Liver (tissue), 9 donors: ENCODE measurements around the gene SPAG17. TPM values are rescaled to one million over a fixed set of nuclear protein-coding genes. Genes with fewer than 3 reads are reported as not detected.

Experiments used
- DNase-seq: peaks from one replicate; pipeline ENCODE4 v3.0.0-alpha.2; 2017; ENCODE audit warnings: low spot score
- H3K27ac ChIP-seq, 2 donors: one replicate each; pipeline ENCODE4 v1.7.0; 2013; ENCODE audit warnings: inconsistent platforms in 2 of 2, low read length in 2 of 2, control low read depth in 1 of 2, low read depth in 1 of 2, mild to moderate bottlenecking in 1 of 2
- H3K27me3 ChIP-seq, 4 donors: one replicate each; pipeline versions ENCODE4 v1.6.1 to v1.7.0; 2013; ENCODE audit warnings: low read length in 3 of 4, inconsistent platforms in 1 of 4, mild to moderate bottlenecking in 1 of 4, moderate library complexity in 1 of 4; ENCODE audit not compliant: control insufficient read depth in 4 of 4, insufficient read depth in 4 of 4
- H3K36me3 ChIP-seq, 4 donors: one replicate each; pipeline versions ENCODE4 v1.6.1 to v1.7.0; 2013; ENCODE audit warnings: low read length in 3 of 4, mild to moderate bottlenecking in 3 of 4, low read depth in 1 of 4, moderate library complexity in 1 of 4; ENCODE audit not compliant: control insufficient read depth in 4 of 4, insufficient read depth in 3 of 4
- H3K4me1 ChIP-seq, 4 donors: one replicate each; pipeline versions ENCODE4 v1.6.1 to v1.7.0; 2013; ENCODE audit warnings: low read length in 3 of 4, mild to moderate bottlenecking in 3 of 4, moderate library complexity in 1 of 4; ENCODE audit not compliant: control insufficient read depth in 4 of 4, insufficient read depth in 4 of 4
- H3K4me3 ChIP-seq, 3 donors: one replicate each; pipeline versions ENCODE4 v1.6.1 to v1.7.0; 2013; ENCODE audit warnings: low read length in 3 of 3, control low read depth in 1 of 3, low read depth in 1 of 3, mild to moderate bottlenecking in 1 of 3
- H3K9ac ChIP-seq, 2 donors: one replicate each; pipeline ENCODE4 v1.7.0; 2013; ENCODE audit warnings: low read length in 2 of 2, mild to moderate bottlenecking in 2 of 2, moderate library complexity in 2 of 2, control low read depth in 1 of 2, low read depth in 1 of 2
- H3K9me3 ChIP-seq, 4 donors: one replicate each; pipeline versions ENCODE4 v1.6.1 to v1.7.0; 2013; ENCODE audit warnings: low read length in 3 of 4; ENCODE audit not compliant: control insufficient read depth in 4 of 4
- EGR1 ChIP-seq, 2 donors: IDR thresholded peaks; 2 replicates each; pipeline ENCODE4 v1.6.1; 2016 to 2018; ENCODE audit warnings: antibody characterized with exemption in 2 of 2, low read depth in 2 of 2
- FOXA1 ChIP-seq: IDR thresholded peaks from 2 replicates; pipeline ENCODE4 v1.6.1; 2016; ENCODE audit warnings: antibody characterized with exemption
- FOXA2 ChIP-seq: IDR thresholded peaks from 2 replicates; pipeline ENCODE4 v1.6.1; 2016; ENCODE audit warnings: antibody characterized with exemption
- GABPA ChIP-seq, 2 donors: IDR thresholded peaks in 1 of 2; conservative IDR thresholded peaks in 1 of 2; 2 replicates each; pipeline ENCODE4 v1.6.1; 2016; ENCODE audit warnings: antibody characterized with exemption in 2 of 2, mild to moderate bottlenecking in 1 of 2, moderate library complexity in 1 of 2
- HNF4A ChIP-seq, 2 donors: conservative IDR thresholded peaks; 2 replicates each; pipeline ENCODE4 v1.6.1; 2016; ENCODE audit warnings: antibody characterized with exemption in 2 of 2, mild to moderate bottlenecking in 2 of 2
- HNF4G ChIP-seq: IDR thresholded peaks from 2 replicates; pipeline ENCODE4 v1.6.1; 2016; ENCODE audit warnings: antibody characterized with exemption
- JUND ChIP-seq, 2 donors: IDR thresholded peaks; 2 replicates each; pipeline ENCODE4 v1.6.1; 2016; ENCODE audit warnings: antibody characterized with exemption in 2 of 2
- NR2F2 ChIP-seq: IDR thresholded peaks from 2 replicates; pipeline ENCODE4 v1.6.1; 2016; ENCODE audit warnings: antibody characterized with exemption
- RAD21 ChIP-seq, 2 donors: IDR thresholded peaks; 2 replicates each; pipeline ENCODE4 v1.6.1; 2016; ENCODE audit warnings: antibody characterized with exemption in 2 of 2, mild to moderate bottlenecking in 2 of 2
- RXRA ChIP-seq, 2 donors: IDR thresholded peaks; 2 replicates each; pipeline ENCODE4 v1.6.1; 2017 to 2018; ENCODE audit warnings: antibody characterized with exemption in 2 of 2, mild to moderate bottlenecking in 1 of 2
- SP1 ChIP-seq: IDR thresholded peaks from 2 replicates; pipeline ENCODE4 v1.6.1; 2018; ENCODE audit warnings: antibody characterized with exemption, mild to moderate bottlenecking
- TAF1 ChIP-seq: conservative IDR thresholded peaks from 2 replicates; pipeline ENCODE4 v1.6.1; 2016; ENCODE audit warnings: antibody characterized with exemption, mild to moderate bottlenecking
- YY1 ChIP-seq: IDR thresholded peaks from 2 replicates; pipeline ENCODE4 v1.6.1; 2016; ENCODE audit warnings: antibody characterized with exemption, mild to moderate bottlenecking
- WGBS: extraction: QIAGEN DNeasy Blood & Tissue Kit; methylation state at CpG from one replicate; pipeline ENCODE4 v1.1.7; 2013; 5-methylcytosine and 5-hydroxymethylcytosine counted together
- polyA plus RNA-seq, 2 donors: library from polyadenylated mRNA; stranded (reverse) in 1 of 2; unstranded in 1 of 2; fragments of 200-250 nt in 1 of 2; fragments of >200 nt in 1 of 2; fragmentation: Nextera tagmentation in 1 of 2; extraction: Ambion mirVana in 1 of 2; gene quantifications; one replicate each; pipeline versions ENCODE4 v1.2.1 to v1.2.3, GENCODE V29; 2013 to 2015
- total RNA-seq, 2 donors: library from RNA; depleted of rRNA; stranded (reverse); fragments of >200 nt; gene quantifications; one replicate each; pipeline ENCODE4 v1.2.3, GENCODE V29; 2014
- TF ChIP-seq, protein P1 (sequence below): IDR thresholded peaks from 2 replicates; pipeline ENCODE4 v1.6.1; 2016; ENCODE audit warnings: antibody characterized with exemption
- TF ChIP-seq, protein P2 (sequence below): IDR thresholded peaks from 2 replicates; pipeline ENCODE4 v1.6.1; 2016; ENCODE audit warnings: antibody characterized with exemption, mild to moderate bottlenecking
- TF ChIP-seq, protein P3 (sequence below): IDR thresholded peaks from 2 replicates; pipeline ENCODE4 v1.6.1; 2016; ENCODE audit warnings: antibody characterized with exemption
- TF ChIP-seq, protein P4 (sequence below): IDR thresholded peaks from 2 replicates; pipeline ENCODE4 v1.6.1; 2016; ENCODE audit warnings: antibody characterized with exemption
- TF ChIP-seq, protein P5 (sequence below): fragments of 150-350 bp; IDR thresholded peaks from 2 replicates; pipeline ENCODE4 v1.5.1; 2017; ENCODE audit warnings: improper control_type of control experiment, low read depth, low read length; ENCODE audit not compliant: missing input control
- donor health status: healthy.
- donor health status: healthy.
- donor health status: healthy.
- donor health status: healthy.
- donor health status: healthy.

SPAG17 gene
- total and polyA plus RNA-seq, 4 donors, result 0.17 to 0.75 TPM; not detected in 2

DNA sequence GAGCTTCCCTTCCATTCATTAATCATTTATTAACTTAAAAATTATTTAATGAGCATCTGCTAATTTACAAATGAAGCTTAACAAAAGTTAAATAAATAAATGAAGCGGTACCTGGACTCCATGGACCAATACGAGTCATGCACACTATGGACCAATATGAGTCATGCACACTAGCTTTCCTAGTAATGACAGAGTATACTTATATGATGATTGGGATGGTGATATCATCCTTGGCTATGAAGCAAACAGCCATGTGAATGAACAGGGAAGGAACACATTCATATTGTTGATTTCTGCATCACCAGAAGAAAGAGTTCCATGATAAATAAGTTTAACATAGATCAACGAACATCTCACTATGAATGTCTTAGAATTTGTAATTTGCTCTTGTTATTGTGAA, 109.9 kb downstream of the SPAG17 start:
- Histone ChIP-seq H3K9me3 (no peaks in the 10 kb centered on the region), H3K9ac (no peak overlapping the region), H3K4me1 (no peaks in the 10 kb centered on the region), H3K4me3 (no peak overlapping the region), H3K36me3 (no peaks in the 10 kb centered on the region), H3K27ac (no peak overlapping the region), H3K27me3 (no peaks in the 10 kb centered on the region)
- TF ChIP-seq, protein P1, sequence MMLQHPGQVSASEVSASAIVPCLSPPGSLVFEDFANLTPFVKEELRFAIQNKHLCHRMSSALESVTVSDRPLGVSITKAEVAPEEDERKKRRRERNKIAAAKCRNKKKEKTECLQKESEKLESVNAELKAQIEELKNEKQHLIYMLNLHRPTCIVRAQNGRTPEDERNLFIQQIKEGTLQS, result no peak
- TF ChIP-seq RXRA (IDR thresholded peaks at IDR 0.05) (no peak), JUND (IDR thresholded peaks at IDR 0.05) (no peak), YY1 (no peak), HNF4A (conservative IDR thresholded peaks at IDR 0.05) (no peak), FOXA2 (no peak), EGR1 (IDR thresholded peaks at IDR 0.05; ENCODE audit: low read depth in 2 of 2) (no peak), GABPA (IDR thresholded peaks at IDR 0.05 in 1 of 2, conservative IDR thresholded peaks at IDR 0.05 in 1 of 2) (no peak), TAF1 (no peak), FOXA1 (no peak), RAD21 (IDR thresholded peaks at IDR 0.05) (no peak), HNF4G (no peak), NR2F2 (no peak), SP1 (no peak)
- TF ChIP-seq, protein P2, sequence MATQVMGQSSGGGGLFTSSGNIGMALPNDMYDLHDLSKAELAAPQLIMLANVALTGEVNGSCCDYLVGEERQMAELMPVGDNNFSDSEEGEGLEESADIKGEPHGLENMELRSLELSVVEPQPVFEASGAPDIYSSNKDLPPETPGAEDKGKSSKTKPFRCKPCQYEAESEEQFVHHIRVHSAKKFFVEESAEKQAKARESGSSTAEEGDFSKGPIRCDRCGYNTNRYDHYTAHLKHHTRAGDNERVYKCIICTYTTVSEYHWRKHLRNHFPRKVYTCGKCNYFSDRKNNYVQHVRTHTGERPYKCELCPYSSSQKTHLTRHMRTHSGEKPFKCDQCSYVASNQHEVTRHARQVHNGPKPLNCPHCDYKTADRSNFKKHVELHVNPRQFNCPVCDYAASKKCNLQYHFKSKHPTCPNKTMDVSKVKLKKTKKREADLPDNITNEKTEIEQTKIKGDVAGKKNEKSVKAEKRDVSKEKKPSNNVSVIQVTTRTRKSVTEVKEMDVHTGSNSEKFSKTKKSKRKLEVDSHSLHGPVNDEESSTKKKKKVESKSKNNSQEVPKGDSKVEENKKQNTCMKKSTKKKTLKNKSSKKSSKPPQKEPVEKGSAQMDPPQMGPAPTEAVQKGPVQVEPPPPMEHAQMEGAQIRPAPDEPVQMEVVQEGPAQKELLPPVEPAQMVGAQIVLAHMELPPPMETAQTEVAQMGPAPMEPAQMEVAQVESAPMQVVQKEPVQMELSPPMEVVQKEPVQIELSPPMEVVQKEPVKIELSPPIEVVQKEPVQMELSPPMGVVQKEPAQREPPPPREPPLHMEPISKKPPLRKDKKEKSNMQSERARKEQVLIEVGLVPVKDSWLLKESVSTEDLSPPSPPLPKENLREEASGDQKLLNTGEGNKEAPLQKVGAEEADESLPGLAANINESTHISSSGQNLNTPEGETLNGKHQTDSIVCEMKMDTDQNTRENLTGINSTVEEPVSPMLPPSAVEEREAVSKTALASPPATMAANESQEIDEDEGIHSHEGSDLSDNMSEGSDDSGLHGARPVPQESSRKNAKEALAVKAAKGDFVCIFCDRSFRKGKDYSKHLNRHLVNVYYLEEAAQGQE, result no peak
- TF ChIP-seq, protein P3, sequence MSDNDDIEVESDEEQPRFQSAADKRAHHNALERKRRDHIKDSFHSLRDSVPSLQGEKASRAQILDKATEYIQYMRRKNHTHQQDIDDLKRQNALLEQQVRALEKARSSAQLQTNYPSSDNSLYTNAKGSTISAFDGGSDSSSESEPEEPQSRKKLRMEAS, result no peak
- TF ChIP-seq, protein P4, sequence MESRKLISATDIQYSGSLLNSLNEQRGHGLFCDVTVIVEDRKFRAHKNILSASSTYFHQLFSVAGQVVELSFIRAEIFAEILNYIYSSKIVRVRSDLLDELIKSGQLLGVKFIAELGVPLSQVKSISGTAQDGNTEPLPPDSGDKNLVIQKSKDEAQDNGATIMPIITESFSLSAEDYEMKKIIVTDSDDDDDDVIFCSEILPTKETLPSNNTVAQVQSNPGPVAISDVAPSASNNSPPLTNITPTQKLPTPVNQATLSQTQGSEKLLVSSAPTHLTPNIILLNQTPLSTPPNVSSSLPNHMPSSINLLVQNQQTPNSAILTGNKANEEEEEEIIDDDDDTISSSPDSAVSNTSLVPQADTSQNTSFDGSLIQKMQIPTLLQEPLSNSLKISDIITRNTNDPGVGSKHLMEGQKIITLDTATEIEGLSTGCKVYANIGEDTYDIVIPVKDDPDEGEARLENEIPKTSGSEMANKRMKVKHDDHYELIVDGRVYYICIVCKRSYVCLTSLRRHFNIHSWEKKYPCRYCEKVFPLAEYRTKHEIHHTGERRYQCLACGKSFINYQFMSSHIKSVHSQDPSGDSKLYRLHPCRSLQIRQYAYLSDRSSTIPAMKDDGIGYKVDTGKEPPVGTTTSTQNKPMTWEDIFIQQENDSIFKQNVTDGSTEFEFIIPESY, result no peak
- TF ChIP-seq, protein P5, sequence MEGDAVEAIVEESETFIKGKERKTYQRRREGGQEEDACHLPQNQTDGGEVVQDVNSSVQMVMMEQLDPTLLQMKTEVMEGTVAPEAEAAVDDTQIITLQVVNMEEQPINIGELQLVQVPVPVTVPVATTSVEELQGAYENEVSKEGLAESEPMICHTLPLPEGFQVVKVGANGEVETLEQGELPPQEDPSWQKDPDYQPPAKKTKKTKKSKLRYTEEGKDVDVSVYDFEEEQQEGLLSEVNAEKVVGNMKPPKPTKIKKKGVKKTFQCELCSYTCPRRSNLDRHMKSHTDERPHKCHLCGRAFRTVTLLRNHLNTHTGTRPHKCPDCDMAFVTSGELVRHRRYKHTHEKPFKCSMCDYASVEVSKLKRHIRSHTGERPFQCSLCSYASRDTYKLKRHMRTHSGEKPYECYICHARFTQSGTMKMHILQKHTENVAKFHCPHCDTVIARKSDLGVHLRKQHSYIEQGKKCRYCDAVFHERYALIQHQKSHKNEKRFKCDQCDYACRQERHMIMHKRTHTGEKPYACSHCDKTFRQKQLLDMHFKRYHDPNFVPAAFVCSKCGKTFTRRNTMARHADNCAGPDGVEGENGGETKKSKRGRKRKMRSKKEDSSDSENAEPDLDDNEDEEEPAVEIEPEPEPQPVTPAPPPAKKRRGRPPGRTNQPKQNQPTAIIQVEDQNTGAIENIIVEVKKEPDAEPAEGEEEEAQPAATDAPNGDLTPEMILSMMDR, result no peak
- DNase-seq, result no peak
- WGBS, result 87% methylated on average over 3 of the region's 3 CpGs
